GM18508 (cell line): Measurements from ENCODE around the gene SLCO1A2.
"Not testable (repeated sequence)": the region's sequence is repeated elsewhere in the genome, so short reads cannot be mapped to it uniquely, and the experiment has no call there.

Experiments
- ATAC-seq: cut with Tn5 transposase; IDR thresholded peaks from one replicate; pipeline ENCODE4 v1.9.1; 2021; ENCODE audit warnings: moderate number of reproducible peaks; ENCODE audit not compliant: insufficient read depth, unreplicated experiment

Gene SLCO1A2, protein sequence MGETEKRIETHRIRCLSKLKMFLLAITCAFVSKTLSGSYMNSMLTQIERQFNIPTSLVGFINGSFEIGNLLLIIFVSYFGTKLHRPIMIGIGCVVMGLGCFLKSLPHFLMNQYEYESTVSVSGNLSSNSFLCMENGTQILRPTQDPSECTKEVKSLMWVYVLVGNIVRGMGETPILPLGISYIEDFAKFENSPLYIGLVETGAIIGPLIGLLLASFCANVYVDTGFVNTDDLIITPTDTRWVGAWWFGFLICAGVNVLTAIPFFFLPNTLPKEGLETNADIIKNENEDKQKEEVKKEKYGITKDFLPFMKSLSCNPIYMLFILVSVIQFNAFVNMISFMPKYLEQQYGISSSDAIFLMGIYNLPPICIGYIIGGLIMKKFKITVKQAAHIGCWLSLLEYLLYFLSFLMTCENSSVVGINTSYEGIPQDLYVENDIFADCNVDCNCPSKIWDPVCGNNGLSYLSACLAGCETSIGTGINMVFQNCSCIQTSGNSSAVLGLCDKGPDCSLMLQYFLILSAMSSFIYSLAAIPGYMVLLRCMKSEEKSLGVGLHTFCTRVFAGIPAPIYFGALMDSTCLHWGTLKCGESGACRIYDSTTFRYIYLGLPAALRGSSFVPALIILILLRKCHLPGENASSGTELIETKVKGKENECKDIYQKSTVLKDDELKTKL

DNA sequence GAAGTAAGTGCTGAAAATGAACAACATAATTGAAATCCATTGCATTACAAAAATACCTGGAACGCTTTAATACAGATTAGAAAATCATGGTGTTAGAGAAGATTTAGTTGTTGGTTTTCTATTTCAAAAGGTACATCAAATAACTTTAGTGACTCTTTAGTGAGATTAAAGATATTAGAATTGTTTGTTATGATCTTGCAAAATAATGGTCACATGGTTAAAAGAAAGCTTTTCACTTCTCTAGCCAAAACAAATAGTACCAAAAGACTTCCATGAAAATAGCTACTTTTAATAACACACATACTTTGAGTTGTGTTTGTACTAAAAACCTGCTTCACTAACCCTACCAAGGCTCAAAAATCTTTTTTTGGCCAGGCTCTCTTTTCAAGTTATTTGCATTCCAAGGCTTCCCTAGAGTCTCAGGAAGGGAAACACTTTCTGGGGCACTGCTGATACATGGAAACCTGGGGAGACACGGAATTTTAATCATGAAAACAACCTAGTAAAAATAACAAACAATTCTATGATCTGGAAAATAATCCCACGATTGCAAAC is at the start of gene SLCO1A2:
Gene SLCO1A2, minus strand, starts transcription at position 147 of the 555 bp plus-strand sequence. CDS start 270 bp downstream, outside the sequence.
- ATAC-seq = no peak

DNA sequence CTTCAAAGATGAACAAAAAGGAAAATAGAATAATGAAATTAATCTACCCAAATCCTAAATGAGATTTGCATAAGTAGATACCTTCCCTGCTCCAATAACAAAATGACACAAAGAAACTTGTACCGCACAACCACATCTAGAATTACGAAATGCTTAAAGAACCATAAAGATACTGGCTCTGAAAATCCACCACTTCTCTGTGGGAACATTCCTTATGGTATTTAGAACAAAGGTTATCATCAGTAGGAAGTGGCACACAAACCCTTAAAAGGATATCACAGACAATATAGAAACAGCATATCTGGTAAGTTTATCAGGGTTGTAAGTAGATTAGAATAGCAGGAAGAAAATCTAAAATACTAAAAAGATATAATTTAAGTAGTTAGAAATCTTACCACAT is 49.5 kb upstream of the SLCO1A2 start:
- no peak for ATAC-seq

DNA sequence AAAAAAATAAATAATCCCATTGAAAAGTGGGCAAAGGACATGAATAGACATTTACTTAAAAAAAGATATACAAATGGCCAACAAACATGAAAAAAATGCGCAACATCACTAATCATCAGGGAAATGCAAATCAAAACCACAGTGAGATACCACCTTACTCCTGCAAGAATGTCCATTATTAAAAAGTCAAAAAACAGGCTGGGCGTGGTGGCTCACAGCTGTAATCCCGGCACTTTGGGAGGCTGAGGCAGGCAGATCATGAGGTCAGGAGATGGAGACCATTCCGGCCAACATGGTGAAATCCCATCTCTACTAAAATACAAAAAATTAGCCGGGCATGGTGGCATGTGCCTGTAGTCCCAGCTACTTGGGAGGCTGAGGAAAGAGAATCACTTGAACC is 46.6 kb upstream of the SLCO1A2 start:
- ATAC-seq = not testable (repeated sequence)

DNA sequence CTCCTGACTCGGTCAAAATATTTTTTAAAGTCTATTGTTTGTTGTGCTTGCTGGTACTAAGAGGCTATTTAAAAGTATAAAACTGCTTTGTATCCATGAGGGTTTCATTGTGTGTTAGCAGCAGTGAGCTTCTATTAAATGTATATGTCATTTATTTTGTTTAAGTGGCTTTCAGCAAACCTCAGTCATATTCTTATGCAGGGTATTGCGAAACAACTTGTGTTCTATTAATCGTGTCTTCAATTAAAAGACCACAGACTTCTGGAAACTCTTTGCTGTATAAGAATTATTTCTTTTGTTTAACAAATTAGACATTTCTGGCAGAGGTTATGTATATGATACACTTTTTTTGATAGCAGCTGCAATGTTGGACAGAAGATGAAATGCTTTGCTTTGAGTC is 44.5 kb upstream of the SLCO1A2 start:
- ATAC-seq = no peak

DNA sequence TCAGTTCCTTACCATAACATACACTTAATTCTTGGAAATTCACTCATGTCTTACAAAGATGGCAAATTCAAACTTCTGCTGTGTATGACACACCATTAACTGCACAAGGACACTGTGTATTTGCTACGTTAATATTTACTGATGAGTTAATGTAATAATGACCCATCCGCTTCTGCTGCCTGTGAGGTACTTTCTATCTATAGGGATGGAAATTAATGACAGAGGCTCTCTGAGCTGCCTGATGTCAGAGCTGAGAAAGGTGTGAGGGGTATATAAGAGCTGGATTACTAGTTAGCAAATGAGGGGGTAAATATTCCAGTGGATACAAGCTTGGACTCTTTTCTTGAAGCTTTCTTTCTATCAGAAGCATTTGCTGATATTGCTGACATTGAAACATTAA is 37.9 kb upstream of the SLCO1A2 start, which contains the start of gene IAPP:
Gene IAPP, plus strand, starts transcription at position 301 of the 400 bp plus-strand sequence. CDS start 450 bp downstream, outside the sequence.
- ATAC-seq = no peak

DNA sequence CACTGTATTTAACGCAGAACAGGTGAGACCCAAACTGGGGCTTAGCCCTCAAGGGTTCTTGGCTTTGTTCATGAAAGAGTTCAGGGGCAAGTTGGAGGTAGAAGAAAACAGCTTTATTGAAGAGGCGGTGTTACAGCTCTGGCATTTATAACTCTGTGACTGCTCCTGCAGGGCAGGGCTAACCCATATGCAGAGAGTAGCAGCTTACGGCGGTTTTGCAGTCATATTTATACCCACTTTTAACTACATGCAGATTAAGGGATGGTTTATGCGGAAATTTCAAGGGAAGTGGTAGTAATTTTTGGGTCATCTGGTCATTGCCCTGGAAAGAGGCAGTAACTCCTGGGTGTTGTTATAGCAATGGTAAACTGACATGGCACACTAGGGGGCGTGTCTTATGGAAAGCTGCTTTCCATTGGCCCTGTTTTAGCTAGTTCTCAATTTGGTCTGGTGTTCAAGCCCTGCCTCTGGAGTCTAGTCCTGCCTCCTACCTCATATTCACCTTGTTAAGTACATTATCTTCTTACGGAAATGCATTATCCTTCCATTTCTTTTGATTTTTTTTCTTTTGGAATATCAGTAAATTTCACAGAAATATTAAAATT is 36.2 kb upstream of the SLCO1A2 start:
- no peak for ATAC-seq

DNA sequence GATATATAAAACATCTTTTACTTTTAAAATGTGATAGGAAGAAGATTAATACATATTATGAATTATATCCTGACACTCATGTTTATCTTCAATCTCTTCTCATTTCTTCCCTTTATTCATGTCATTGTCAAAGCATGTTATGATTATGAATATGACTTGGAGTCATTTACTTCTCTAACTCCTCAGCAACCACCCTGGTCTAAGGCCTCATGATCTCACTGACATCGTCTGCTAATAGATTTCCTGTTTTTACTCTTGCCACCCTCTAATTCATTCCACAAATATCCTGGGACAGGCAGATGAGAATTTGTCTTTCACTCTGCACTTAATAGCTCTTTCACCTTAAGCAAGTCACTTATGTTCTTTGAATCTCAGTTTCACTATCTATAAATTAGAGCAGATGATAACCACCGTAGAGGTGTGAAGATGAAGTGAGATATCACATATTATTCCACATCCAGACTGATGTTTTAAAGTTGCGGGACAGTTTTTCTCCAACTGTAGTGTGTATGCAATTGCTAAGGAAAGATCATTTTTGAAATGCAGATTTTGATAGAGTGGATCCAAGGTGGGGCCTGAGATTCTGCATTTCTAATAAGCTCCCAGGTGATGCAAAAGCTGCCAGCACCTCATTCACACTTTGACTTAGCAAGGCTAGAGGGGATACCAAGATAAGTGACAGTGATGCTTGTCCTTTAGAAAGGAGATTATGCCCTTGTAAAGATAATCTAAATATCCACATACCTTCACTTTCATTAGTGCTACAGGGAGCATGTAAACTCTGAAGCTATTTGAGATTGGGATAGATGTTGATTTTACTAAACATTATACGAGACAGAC is 34.6 kb upstream of the SLCO1A2 start:
- ATAC-seq = no peak

DNA sequence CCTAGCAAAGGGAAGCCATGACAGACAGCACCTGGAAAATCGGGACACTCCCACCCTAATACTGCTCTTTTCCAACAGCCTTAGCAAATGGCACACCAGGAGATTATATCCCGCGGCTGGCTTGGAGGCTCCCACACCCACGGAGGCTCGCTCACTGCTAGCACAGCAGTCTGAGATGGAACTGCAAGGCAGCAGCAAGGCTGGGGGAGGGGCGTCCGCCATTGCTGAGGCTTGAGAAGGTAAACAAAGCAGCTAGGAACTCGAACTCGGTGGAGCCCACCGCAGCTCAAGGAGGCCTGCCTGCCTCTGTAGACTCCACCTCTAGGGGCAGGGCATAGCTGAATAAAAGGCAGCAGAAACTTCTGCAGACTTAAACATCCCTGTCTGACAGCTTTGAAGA is 25.9 kb upstream of the SLCO1A2 start:
- ATAC-seq = not testable (repeated sequence)

DNA sequence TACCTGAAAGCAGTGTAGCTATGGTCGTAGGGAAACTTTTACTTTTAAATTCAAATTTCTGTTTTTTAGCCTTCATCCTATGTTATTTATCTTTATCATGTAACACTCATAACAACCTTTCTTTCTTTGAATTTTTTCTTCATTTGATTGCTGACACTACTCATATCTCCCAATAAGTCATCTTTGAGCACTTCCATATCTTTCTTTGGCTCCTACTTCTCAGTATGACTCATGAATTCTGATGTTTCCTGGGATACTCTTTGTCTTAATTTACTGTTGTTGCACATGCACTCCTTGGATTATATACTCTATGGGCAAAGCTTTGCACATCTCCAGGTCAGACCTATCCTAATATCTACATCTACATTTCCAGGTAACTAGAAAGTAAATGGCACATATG is 19.9 kb upstream of the SLCO1A2 start:
- no peak for ATAC-seq

DNA sequence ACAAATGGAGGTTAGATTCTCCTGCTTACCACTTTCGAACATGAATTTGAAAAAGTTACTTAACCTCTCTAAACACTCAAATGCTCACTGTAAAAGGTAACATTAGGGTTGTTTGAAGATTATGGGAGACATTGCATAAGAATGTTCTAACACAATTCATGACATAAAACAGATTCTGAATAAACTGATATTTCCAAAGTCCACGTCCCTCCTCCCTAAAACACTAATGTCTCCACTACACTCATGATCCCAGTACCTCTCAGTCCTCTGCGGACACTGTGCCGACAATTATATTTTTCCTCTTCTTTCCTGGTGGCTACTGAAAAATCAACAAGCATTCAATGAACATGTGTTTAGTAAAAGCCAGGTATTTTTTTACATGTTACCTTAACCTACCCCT is 19.2 kb upstream of the SLCO1A2 start:
- ATAC-seq = no peak

DNA sequence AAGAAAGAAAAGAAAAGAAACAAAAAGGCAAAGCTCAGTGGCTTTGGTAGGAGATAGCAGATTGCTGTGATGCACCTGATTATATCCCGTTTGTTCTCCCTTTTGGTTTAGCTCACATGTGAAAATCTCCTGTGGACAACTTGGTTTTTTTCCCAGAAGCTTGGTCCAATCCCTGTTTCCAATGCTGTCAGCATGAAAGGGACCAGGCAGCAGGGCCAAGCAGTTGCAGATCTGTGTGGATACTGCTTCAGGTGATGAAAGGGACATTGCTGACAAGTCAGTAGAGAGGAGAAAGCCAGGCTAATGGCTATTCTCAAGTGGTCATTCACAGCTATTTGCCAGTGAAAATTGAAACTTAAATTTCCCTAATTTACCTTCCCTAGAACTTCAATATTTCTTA is 18.8 kb upstream of the SLCO1A2 start:
- ATAC-seq = no peak

DNA sequence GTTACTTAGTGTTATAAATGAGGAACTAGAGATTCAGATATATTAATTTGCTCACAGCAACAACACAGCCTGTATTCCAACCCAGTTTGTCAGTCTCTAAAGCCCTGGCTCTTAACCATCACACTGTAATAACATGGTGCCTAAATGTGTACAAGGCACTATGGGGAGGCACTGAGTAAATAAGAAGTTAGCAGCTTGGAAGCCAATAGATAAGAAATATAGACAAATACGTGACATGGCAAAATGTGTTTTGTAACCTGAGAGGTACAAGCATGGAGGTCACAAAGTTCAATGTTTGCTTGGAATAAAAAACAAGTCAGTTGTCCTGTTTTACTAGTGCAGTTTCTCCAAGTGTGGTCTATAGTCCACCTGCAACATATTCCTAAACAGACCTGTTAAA is 16.3 kb upstream of the SLCO1A2 start:
- ATAC-seq = no peak

DNA sequence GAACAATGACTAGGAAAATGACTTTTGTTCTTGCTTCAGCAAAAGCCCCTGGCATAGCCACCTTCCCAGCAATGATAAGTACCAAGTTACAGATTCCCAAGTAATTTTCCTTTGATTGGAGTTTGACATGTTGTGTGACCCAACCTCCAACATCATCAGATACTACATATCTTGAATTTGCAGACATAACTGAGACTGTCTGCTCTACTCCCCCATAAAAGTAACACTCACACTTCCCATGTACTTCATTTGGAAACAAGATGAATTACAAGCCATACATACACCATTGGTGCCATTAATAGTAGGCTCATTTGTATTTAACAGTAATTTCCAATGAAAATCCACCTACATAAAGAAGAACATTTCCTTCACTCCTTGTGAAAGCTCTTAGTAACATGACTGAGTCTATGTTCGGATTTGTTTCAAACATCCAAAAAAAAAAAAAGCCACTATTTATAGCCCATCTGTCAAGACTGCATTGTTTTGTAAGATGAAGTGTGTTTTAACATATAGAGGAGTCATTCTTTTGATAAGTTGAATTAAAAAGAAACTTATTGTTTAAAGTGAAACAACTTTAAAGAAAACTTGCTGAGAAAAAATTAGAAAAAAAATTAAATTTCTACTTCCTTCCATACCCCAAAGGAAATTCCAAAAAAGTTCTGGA is 12.0 kb upstream of the SLCO1A2 start:
- no peak for ATAC-seq

DNA sequence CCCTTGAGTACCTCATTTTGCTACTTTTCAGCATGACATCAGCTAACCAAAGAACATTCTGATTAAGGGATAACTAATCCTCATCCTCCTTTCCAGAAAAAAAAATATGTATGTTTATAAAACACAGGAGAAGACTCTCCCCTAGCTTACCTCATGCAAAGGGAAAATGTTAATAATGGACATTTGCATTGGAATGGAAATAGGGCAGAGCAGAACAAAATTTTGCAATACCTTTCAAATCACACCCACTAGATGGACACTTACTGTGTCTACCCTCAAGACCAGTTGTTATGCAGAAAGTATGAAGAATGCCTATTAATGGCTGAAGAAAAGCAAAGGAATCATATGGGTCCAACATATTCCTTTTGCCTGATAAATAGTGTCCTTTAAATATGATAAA is 8.9 kb upstream of the SLCO1A2 start:
- no peak for ATAC-seq

DNA sequence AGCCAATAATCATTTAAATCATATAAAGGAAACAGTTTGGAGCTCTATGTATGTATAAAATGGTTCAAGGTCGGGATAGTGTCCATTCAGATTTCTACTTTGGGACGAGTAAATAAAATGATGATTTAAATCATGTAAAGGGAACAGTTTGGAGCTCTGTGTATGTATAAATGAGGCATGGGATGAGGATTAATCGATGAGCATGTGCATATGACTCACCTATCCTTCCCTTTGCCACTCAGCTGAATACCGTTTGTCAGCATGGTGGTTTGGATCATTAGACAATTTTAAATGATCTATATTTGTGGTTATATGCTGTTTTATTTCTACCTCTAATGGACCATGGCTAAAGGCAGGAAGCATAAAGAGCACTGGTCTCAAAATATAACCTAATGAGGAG is 7.1 kb upstream of the SLCO1A2 start:
- ATAC-seq = no peak

DNA sequence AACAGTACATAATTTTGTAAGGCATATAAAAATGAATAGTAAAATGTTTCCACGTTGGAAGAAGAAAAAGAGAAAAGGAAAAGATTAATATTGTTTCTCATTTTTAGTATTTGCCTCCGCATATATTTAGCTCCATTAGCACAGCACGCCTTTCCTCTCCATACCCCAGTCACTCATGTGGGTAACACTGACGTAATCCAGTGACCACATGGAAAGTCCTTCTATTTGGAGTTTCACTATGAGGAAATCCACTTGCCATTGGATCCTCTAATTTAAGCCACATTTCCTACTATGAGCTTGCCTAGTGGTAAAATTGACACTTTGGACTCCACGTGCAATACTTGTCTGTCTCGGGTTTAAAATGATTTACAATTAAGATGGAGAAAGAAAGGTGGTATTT is 5.7 kb upstream of the SLCO1A2 start:
- no peak for ATAC-seq

DNA sequence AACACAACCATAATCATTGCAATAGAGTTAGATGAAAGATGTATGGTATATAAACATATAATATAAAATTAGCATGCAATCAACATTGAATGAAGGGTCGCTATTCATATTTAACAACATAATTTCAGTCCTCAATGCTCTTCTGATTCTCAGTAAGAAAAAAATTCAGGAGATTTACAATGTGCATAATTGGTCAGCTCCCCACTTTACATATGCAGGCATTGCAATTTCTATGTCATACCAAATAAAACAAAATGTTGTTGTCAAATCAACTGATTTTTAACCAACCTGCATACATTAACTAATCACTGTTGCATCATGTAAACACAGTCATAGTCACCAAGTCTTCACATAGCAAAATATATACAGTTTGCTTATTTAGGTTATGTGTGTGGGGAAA is 5.2 kb upstream of the SLCO1A2 start:
- no peak for ATAC-seq

DNA sequence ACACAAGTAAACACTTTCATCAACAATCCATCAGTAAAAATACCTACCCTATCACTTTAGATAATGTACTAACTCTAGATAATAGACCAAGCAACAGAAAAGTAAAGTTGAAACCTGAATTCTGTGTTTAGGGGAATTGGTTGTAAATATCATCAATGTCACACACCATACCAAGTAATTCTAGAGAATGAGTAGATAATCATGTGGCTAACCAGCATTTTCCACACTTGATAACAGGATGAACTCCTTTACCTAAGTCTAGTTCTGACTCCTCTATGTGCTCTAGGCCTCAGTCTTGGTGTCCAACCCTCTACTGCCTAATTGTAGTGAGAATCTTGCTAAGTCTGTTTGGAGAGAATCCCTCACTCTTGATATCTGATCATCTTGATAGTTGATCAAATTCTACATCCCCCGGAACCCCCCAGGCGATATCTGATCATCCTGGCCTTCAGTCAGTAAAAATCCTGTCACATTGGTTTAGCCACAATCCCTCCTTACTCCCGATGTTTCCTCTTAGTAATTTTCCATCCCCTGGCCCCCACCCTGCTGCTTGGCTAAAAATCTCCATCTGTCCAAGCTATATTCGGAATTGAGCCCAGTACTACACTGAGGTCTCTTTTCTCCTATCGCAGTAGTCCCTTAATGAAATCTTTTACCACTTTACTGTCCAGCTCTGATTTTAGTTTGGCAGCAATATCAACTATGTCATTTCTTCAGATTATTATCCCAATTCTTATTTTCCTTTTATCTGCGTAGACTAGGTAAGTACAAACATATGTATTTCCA is 3.4 kb upstream of the SLCO1A2 start:
- no peak for ATAC-seq

DNA sequence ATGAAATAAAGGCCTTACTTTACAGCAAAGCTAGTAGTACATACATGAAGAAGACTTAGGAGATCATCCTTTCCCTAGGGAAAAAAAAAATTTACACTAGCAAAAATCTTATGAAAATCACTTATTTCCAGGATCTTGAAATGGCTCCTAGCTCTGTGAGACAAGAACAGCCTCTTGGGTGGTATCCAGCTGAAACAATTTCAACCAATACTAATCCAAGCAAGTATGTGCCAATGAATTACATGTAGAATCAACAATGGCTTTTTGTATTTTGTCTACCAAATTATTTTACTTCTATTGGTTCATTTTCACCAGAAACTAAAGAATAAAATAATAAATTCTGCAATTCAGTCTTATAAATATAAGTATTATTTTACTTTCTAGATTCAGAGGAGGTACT is 2.7 kb upstream of the SLCO1A2 start:
- ATAC-seq = no peak
